ENCODE results near the gene CPED1. TPM values are rescaled to one million over a fixed set of nuclear protein-coding genes. Genes with fewer than 3 reads are reported as not detected.
A peak's percentile ranks its signal among the peaks of the same experiment; 100 is the strongest.

The CPED1 gene
- polyA plus RNA-seq, 1 experiment, result 52.0 TPM

- no peak for DNase-seq (ENCODE audit: low read depth, low spot score)
- Histone ChIP-seq H3K9me3 (ENCODE audit: control insufficient read depth, insufficient read depth, low read length) (no peaks in the 10 kb centered on the region), H3K4me3 (ENCODE audit: low read depth, low read length) (no peak overlapping the region), H3K27me3 (ENCODE audit: control insufficient read depth, insufficient read depth, low read length) (no peaks in the 10 kb centered on the region), H3K27ac (ENCODE audit: low read depth, low read length) (no peak overlapping the region)
- ChIA-PET CTCF (no interaction called here), POLR2A (no interaction called here)
- TF ChIP-seq CTCF (IDR thresholded peaks at IDR 0.05; ENCODE audit: low read depth, low read length), result no peak
These were observed 287.8 kb downstream of the CPED1 start for GRCh38 chr7:121276313-121276712.

DNA sequence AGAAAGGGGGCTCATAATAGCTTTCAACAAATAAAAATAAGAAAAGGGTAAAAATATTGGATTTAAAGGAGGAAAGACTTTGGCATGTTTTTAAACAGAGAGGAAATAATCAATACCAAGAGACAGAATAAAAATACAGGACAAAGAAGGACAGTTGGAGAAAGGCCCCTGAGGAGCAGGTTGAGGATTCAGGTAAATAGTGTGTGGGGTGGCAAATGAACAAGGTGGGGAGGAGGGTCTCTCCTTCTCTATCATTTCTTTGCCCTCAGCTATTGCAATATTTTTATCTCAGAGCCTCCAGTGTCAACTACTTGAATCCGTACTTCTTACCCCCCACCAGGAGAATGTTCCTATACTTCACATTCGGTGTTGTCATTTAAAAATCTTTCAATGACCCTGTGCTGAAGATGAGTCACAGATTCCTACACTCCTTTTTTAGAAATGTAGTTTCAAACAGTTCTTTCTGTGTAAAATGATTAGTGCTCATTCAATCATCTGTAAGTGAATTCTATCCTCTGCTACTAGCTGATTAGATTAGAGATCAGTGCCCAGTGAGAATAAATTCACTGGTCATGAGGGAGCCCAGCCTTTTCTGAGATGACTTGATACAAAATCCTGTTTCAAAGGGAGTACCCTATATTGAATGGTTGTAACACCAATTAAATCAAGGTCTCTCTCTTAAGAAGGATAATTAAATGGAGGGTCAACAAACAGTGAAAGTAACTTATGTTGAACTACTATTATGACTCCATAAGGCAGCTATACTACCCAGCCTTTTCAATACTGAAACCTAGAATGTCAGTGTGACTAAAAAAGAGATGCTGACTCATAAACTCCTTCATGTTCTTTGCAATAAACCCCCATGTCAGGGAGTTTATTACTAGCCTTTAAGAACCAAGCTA is 289.9 kb downstream of the CPED1 start:
- no peaks in the 10 kb centered on the region for H3K27me3 ChIP-seq (ENCODE audit: control insufficient read depth, insufficient read depth, low read length)
- ChIA-PET CTCF (interaction anchor here (0.7 to 1.3 kb wide), 3 partner anchors 170 to 716 kb away, joined by 3 read pairs; no protein-coding TSS in a partner anchor), POLR2A (no interaction called here)
- no peak overlapping the region for H3K4me3 ChIP-seq (ENCODE audit: low read depth, low read length)
- peak overlapping the region; percentile 41 for H3K27ac ChIP-seq (ENCODE audit: low read depth, low read length)
- TF ChIP-seq CTCF (IDR thresholded peaks at IDR 0.05; ENCODE audit: low read depth, low read length), result no peak
- no peak for DNase-seq (ENCODE audit: low read depth, low spot score)
- no peaks in the 10 kb centered on the region for H3K9me3 ChIP-seq (ENCODE audit: control insufficient read depth, insufficient read depth, low read length)

GRCh38 chr7:121279060-121279620 is 290.6 kb downstream of the CPED1 start:
- Histone ChIP-seq H3K9me3 (ENCODE audit: control insufficient read depth, insufficient read depth, low read length) (peaks cover 3% of the 10 kb centered on the region; the same call in 1 of the 2 replicates), H3K4me3 (ENCODE audit: low read depth, low read length) (no peak overlapping the region), H3K27me3 (ENCODE audit: control insufficient read depth, insufficient read depth, low read length) (no peaks in the 10 kb centered on the region), H3K27ac (ENCODE audit: low read depth, low read length) (no peak overlapping the region)
- ChIA-PET POLR2A (no interaction called here), CTCF (interaction anchor here (0.7 to 1.3 kb wide), 4 partner anchors 117 to 715 kb away, joined by 3 to 5 read pairs (median 3); partner anchors contain the start of gene FAM3C)
- DNase-seq (ENCODE audit: low read depth, low spot score), result no peak
- TF ChIP-seq CTCF (IDR thresholded peaks at IDR 0.05; ENCODE audit: low read depth, low read length), result no peak

- Histone ChIP-seq H3K27ac (ENCODE audit: low read depth, low read length) (no peak overlapping the region), H3K9me3 (ENCODE audit: control insufficient read depth, insufficient read depth, low read length) (peaks cover 9% of the 10 kb centered on the region), H3K27me3 (ENCODE audit: control insufficient read depth, insufficient read depth, low read length) (no peaks in the 10 kb centered on the region), H3K4me3 (ENCODE audit: low read depth, low read length) (no peak overlapping the region)
- ChIA-PET POLR2A (interaction anchor here (0.7 kb wide), 1 partner anchor 214 kb away, joined by 3 read pairs; no protein-coding TSS in a partner anchor), CTCF (interaction anchor here (1.0 to 1.3 kb wide), 3 partner anchors 116 to 714 kb away, joined by 3 to 5 read pairs (median 3); partner anchors contain the start of gene FAM3C)
- DNase-seq (ENCODE audit: low read depth, low spot score), result no peak
- TF ChIP-seq CTCF (IDR thresholded peaks at IDR 0.05; ENCODE audit: low read depth, low read length), result no peak
These were observed 291.3 kb downstream of the CPED1 start for GRCh38 chr7:121279822-121280221.

DNA sequence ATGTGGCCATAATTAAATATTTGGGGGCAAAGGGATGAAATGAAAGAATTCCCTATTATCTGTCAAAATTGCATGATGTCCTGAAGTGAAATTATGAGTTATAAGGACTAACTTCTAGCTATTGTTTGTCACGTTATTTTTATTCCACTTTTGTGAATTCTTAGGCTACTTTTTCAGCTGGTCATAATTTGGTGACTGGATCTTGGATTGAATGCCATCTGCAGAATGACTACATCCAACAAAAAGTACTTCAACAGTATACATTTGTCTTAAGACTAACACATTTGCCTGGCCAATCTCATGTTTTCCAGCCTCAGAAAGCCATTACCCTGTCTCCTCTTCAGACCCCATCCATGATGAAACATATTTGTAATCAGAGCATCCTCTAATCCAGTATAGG is 292.1 kb downstream of the CPED1 start:
- DNase-seq (ENCODE audit: low read depth, low spot score), result no peak
- ChIA-PET POLR2A (no interaction called here), CTCF (interaction anchor here (1.3 kb wide), 1 partner anchor 116 kb away, joined by 5 read pairs; the partner anchor contains the start of gene FAM3C)
- peaks cover 13% of the 10 kb centered on the region for H3K9me3 ChIP-seq (ENCODE audit: control insufficient read depth, insufficient read depth, low read length)
- no peak overlapping the region for H3K27ac ChIP-seq (ENCODE audit: low read depth, low read length)
- H3K4me3 ChIP-seq (ENCODE audit: low read depth, low read length), result no peak overlapping the region
- TF ChIP-seq CTCF (IDR thresholded peaks at IDR 0.05; ENCODE audit: low read depth, low read length), result no peak
- no peaks in the 10 kb centered on the region for H3K27me3 ChIP-seq (ENCODE audit: control insufficient read depth, insufficient read depth, low read length)

All from AG04450 (cell line).